M059J (cell line): ENCODE measurements around the gene ATP2C1. TPM values are rescaled to one million over a fixed set of nuclear protein-coding genes. Genes with fewer than 3 reads are reported as not detected.

Experiments used
- DNase-seq: peaks from one replicate; pipeline ENCODE4 v3.0.0-alpha.2; 2012; ENCODE audit warnings: low read depth
- total RNA-seq: library from RNA; depleted of rRNA; stranded (reverse); fragments of >200 nt; shearing (Covaris generic); gene quantifications from 2 replicates; pipeline ENCODE4 v1.2.3, GENCODE V29; 2014

ATP2C1 gene
- total RNA-seq, 1 experiment from 2014 or later, result 33.9 TPM

- DNase-seq, result no peak
Observed at GRCh38 chr3:130974201-130974600, 80.3 kb downstream of the ATP2C1 start.

- DNase-seq, result no peak
Observed at GRCh38 chr3:130975251-130975650, 81.4 kb downstream of the ATP2C1 start.

GRCh38 chr3:130976706-130977105 is 82.8 kb downstream of the ATP2C1 start:
- DNase-seq, result no peak

- DNase-seq, result no peak
Observed at GRCh38 chr3:130979117-130979516, 85.2 kb downstream of the ATP2C1 start.

DNA sequence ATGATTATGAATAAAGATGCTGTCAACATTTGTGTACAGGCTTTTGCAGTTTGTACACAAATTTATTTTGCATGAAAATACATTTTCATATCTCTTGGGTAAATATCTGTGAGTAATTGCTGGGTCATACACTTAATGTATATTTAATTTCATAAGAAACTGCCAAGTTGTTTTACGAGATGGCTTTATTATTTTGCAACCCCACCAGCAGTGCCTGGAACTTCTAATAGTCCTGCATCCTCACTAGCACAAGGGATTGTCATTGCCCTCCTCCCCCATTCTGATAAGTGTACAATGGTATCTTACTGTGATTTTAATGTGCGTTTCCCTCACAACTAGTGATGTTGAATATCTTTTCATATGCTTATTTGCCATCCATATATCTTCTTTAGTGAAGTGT is 87.6 kb downstream of the ATP2C1 start:
- DNase-seq, result no peak

GRCh38 chr3:130990282-130990681 is 96.4 kb downstream of the ATP2C1 start:
- no peak for DNase-seq

- DNase-seq, result no peak
Observed at GRCh38 chr3:130991126-130991525, 97.2 kb downstream of the ATP2C1 start.

DNA sequence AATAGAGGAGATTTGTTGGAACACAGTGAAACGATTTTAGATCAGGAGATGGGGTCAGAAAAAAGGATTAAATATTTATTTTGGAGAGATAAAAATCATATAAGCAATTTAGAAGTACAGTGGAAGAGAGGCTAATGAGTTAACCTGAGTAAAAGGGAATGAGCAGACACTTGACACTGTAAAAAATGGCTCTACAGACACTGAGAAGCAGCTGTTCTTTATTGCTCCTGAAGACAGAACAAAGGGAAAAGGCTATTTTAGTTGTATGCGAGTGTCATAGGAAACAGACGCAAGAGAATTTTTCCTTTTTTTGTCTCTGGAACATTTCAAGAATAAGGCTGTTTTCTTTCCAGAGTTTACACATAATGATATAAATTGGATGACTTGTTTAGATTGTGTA is 98.5 kb downstream of the ATP2C1 start:
- no peak for DNase-seq

- DNase-seq, result no peak
Observed at GRCh38 chr3:130997289-130997688, 103.4 kb downstream of the ATP2C1 start.

GRCh38 chr3:131001071-131001470 is 107.2 kb downstream of the ATP2C1 start:
- no peak for DNase-seq

GRCh38 chr3:131004603-131005002 is 110.7 kb downstream of the ATP2C1 start:
- DNase-seq, result no peak

- no peak for DNase-seq
Observed at GRCh38 chr3:131007256-131007655, 113.4 kb downstream of the ATP2C1 start.

DNA sequence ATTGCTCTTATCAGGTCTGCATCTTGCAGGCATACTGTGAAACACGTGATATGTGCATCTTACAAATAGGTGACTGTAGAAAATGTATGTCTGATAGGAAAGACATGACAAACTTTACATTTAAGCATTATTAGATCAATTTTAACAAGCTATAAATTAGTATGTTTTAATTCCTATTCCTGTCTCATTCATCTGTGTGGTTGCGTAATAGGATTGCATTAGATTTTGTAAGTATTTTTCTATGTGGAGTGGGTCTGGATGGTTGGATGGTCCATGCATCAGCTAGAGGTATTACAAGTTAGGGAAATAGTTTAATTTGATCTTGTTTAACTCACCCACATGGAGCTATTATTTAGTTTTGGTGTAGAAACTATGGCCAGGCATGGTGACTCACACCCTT is 113.9 kb downstream of the ATP2C1 start:
- DNase-seq, result peak; percentile 37

DNA sequence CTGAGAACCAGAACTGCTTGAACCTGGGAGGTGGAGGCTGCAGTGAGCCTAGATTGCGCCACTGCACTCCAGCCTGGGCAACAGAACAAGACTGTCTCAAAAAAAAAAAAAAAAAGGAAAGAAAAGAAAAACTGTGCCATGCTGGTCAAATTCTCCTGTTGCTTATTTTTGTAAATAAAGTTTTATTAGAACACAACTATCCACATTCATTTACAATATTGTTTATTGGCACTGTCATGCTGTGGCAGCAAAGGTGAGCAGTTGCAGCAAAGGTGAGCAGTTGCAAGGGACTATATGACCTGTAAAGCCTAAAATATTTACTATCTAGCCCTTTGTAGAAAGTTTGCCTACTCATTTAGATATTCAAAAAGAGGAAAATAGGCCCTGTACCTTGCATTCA is 114.4 kb downstream of the ATP2C1 start:
- DNase-seq, result no peak

DNA sequence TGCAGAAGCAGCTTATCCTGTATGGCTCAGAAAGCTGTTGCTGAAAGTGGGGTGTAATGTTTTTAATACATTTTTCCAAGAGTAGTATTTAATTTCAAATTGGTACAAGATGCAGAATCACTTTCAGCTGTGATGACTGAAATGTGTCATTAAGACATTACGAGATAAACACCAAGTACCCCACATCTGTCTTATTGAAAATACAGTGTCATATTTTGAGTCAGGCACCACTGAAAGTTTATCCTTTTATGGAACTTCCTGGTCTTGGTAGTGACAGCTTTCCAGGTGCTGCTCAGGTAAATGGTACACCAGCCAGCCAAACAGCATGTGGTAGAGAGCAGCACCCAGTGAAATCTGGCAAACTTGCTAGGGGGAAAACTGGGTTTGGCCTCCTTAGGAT is 115.8 kb downstream of the ATP2C1 start:
- no peak for DNase-seq

- no peak for DNase-seq
Observed at GRCh38 chr3:131018970-131019369, 125.1 kb downstream of the ATP2C1 start.

DNA sequence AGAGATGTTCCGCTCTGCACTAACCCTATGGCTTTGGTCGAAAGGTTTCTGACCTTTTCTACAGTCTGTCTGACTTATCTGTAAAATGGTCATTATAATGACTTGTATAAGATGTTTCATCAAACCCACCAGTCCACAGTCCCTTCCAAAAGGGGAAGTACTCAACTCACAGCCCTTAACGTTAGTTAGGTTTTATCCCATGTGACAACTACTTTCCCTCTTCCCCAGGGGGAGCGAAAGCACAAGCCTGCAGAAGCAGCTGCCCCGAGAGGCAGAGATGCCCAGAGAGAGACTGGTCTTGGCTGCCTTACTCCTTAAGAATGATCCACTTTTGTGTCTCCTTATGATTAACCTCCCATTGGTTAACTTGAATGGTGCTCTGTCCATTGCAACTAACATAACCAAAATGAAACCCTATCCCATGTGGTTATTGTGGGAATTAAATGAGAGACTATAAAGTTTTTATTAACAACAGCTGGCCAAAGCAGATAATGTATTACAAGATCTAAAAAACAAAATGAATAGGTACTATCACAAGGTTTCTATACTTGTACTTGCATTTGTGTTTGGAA is 126.3 kb downstream of the ATP2C1 start:
- no peak for DNase-seq

GRCh38 chr3:131025539-131025938 is 131.7 kb downstream of the ATP2C1 start:
- DNase-seq, result no peak

- DNase-seq, result peak; percentile 93
Observed at GRCh38 chr3:131026321-131027151, 132.7 kb downstream of the ATP2C1 start, which contains the start of the genes ASTE1 and NEK11. Gene ASTE1, minus strand, starts transcription at chr3:131026825. Its CDS starts 1,519 bp downstream, at chr3:131025306. Gene NEK11, plus strand, starts transcription at chr3:131026877. Its CDS starts 2,832 bp downstream, at chr3:131029709.

DNA sequence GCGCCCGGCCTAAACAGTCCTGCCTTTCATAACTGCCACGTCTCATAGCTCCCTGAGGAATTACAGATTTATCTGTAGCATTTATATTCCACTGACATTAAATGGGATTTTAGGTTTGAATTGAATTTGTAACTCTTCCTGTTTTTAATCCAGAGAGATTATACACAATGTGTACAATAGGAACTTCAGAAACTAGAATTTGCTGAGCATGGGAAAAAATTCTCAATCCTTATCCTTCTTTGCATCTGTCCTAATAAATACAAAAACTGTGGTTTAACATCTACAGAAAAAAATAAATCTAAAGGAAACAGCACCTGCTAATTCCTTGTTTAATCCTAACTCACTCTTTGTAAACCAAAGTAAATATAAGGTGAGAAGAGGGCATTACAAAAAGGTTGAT is 135.0 kb downstream of the ATP2C1 start:
- DNase-seq, result no peak

DNA sequence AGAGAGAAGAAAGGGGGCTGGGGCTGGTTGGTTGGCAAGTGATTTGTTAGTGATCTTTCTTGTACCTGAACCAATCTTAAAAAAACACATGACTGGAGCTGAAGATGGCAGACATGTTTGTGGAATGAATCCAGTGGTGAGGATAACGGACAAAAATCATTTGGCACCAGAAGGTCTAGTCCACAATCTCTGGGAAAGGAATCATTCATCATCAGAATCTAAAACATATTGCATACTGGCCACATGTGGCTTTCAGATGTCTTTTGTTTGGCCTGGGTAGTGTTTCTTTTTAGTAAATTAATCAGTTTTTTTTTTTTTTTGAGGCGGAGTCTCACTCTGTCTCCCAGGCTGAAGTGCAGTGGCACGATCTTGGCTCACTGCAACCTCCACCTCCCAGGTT is 137.8 kb downstream of the ATP2C1 start:
- DNase-seq, result no peak

DNA sequence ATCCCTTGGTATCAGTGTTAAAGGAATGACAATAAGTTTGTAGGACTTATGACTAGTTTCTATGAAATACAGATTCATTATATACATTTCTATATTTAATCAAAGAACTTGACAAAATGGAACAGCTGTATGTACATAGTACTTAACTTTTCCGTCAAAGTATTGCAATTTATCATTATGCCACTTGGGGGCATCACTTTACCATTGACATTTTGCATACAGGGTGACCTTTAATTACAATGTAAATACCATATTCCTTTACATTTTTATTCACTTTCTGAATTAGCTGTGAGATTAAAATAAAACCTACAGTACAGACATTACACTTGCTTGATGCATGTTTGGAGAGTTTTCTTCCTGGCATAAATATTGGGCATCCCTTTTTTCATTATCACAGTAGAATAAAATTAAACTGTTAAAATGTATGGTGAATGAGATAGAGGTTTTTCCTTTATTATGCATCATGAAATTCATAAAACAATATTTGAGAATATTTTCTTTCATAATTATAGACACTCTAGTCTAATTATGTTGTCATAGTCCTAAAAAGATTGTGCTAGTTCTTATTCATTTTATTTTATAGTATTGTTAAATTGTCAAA is 139.7 kb downstream of the ATP2C1 start:
- DNase-seq, result peak; percentile 44
